ENCODE measurements around the gene INTS15. TPM values are rescaled to one million over a fixed set of nuclear protein-coding genes. Genes with fewer than 3 reads are reported as not detected.
A peak's percentile ranks its signal among the peaks of the same experiment; 100 is the strongest.

INTS15 gene
- total and polyA plus RNA-seq, 9 of the 15 experiments (the other 6 are each of a cell fraction or from before 2014, with no cell fraction given) = 0.52 to 28.9 (median 11.6) TPM

DNA sequence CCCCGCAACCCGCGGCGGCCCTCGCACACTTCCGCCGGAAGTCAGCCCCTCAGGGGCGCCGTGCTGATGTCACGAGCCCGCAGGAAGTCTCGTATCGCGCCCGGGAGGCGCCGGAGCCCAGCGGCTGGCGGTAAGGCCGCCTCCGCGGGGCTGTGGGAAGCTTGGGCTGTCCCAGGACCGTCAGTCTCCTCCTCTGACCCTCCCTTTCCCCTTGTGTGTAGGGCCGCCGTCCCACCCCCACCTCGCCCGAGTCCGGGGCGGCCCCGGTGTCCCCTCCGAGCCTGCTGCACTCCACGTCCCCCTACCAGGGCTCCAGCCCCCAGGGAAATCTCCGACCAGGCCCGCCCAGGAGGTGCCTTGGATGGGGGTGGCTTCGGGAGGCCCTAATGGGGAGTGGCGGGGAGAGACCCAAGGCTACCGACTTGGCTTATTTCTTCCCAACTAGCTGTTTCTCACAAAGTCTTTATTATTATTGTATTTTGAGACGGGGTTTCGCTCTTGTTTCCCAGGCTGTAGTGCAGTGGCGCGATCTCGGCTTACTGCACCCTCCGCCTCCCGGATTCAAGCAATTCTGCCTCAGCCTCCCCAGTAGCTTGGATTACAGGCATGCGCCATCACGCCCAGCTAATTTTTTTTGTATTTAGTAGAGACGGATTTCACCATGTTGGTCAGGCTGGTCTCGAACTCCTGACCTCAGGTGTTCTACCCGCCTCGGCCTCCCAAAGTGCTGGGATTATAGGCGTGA is 12.3 kb upstream of the INTS15 start, which contains the start of gene ZDHHC4 (continued):
- TF ChIP-seq RAD51 (IDR thresholded peaks at IDR 0.05; ENCODE audit: borderline replicate concordance, low read depth) (peak; percentile 40; the same call in 1 of the 2 replicates), CREM (IDR thresholded peaks at IDR 0.05; ENCODE audit: low read depth) (peak; percentile 95), CXXC5 (CRISPR knock-in tag; IDR thresholded peaks at IDR 0.05) (peak; percentile 94), NEUROD1 (IDR thresholded peaks at IDR 0.05; ENCODE audit: borderline replicate concordance, low read depth, low read length, partially characterized antibody) (peak; percentile 38), JUND (IDR thresholded peaks at IDR 0.05; ENCODE audit: borderline replicate concordance, low read depth, low read length) (peak; percentile 72), JUND (tag; IDR thresholded peaks at IDR 0.05; ENCODE audit: borderline replicate concordance, low read depth, low read length) (peak; percentile 11; the same call in 1 of the 3 replicates)
- TF ChIP-seq, protein P1, sequence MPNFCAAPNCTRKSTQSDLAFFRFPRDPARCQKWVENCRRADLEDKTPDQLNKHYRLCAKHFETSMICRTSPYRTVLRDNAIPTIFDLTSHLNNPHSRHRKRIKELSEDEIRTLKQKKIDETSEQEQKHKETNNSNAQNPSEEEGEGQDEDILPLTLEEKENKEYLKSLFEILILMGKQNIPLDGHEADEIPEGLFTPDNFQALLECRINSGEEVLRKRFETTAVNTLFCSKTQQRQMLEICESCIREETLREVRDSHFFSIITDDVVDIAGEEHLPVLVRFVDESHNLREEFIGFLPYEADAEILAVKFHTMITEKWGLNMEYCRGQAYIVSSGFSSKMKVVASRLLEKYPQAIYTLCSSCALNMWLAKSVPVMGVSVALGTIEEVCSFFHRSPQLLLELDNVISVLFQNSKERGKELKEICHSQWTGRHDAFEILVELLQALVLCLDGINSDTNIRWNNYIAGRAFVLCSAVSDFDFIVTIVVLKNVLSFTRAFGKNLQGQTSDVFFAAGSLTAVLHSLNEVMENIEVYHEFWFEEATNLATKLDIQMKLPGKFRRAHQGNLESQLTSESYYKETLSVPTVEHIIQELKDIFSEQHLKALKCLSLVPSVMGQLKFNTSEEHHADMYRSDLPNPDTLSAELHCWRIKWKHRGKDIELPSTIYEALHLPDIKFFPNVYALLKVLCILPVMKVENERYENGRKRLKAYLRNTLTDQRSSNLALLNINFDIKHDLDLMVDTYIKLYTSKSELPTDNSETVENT (CRISPR knock-in tag; IDR thresholded peaks at IDR 0.05) = peak; percentile 97
- TF ChIP-seq, protein P2, sequence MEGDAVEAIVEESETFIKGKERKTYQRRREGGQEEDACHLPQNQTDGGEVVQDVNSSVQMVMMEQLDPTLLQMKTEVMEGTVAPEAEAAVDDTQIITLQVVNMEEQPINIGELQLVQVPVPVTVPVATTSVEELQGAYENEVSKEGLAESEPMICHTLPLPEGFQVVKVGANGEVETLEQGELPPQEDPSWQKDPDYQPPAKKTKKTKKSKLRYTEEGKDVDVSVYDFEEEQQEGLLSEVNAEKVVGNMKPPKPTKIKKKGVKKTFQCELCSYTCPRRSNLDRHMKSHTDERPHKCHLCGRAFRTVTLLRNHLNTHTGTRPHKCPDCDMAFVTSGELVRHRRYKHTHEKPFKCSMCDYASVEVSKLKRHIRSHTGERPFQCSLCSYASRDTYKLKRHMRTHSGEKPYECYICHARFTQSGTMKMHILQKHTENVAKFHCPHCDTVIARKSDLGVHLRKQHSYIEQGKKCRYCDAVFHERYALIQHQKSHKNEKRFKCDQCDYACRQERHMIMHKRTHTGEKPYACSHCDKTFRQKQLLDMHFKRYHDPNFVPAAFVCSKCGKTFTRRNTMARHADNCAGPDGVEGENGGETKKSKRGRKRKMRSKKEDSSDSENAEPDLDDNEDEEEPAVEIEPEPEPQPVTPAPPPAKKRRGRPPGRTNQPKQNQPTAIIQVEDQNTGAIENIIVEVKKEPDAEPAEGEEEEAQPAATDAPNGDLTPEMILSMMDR (IDR thresholded peaks at IDR 0.05 in 2 of 3, conservative IDR thresholded peaks at IDR 0.05 in 1 of 3; ENCODE audit: insufficient read depth in 2 of 3, low read depth in 1 of 3, low read length in 3 of 3) = 0 out of 6 replicates have a peak, but pooled peaks of 1 of the 3 experiments have one; percentile 9
- TF ChIP-seq, protein P3, sequence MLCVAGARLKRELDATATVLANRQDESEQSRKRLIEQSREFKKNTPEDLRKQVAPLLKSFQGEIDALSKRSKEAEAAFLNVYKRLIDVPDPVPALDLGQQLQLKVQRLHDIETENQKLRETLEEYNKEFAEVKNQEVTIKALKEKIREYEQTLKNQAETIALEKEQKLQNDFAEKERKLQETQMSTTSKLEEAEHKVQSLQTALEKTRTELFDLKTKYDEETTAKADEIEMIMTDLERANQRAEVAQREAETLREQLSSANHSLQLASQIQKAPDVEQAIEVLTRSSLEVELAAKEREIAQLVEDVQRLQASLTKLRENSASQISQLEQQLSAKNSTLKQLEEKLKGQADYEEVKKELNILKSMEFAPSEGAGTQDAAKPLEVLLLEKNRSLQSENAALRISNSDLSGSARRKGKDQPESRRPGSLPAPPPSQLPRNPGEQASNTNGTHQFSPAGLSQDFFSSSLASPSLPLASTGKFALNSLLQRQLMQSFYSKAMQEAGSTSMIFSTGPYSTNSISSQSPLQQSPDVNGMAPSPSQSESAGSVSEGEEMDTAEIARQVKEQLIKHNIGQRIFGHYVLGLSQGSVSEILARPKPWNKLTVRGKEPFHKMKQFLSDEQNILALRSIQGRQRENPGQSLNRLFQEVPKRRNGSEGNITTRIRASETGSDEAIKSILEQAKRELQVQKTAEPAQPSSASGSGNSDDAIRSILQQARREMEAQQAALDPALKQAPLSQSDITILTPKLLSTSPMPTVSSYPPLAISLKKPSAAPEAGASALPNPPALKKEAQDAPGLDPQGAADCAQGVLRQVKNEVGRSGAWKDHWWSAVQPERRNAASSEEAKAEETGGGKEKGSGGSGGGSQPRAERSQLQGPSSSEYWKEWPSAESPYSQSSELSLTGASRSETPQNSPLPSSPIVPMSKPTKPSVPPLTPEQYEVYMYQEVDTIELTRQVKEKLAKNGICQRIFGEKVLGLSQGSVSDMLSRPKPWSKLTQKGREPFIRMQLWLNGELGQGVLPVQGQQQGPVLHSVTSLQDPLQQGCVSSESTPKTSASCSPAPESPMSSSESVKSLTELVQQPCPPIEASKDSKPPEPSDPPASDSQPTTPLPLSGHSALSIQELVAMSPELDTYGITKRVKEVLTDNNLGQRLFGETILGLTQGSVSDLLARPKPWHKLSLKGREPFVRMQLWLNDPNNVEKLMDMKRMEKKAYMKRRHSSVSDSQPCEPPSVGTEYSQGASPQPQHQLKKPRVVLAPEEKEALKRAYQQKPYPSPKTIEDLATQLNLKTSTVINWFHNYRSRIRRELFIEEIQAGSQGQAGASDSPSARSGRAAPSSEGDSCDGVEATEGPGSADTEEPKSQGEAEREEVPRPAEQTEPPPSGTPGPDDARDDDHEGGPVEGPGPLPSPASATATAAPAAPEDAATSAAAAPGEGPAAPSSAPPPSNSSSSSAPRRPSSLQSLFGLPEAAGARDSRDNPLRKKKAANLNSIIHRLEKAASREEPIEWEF (CRISPR knock-in tag; IDR thresholded peaks at IDR 0.05) = no peak
- TF ChIP-seq, protein P4, sequence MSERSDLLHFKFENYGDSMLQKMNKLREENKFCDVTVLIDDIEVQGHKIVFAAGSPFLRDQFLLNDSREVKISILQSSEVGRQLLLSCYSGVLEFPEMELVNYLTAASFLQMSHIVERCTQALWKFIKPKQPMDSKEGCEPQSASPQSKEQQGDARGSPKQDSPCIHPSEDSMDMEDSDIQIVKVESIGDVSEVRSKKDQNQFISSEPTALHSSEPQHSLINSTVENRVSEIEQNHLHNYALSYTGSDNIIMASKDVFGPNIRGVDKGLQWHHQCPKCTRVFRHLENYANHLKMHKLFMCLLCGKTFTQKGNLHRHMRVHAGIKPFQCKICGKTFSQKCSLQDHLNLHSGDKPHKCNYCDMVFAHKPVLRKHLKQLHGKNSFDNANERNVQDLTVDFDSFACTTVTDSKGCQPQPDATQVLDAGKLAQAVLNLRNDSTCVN (CRISPR knock-in tag; IDR thresholded peaks at IDR 0.05) = no peak
- TF ChIP-seq, protein P5, sequence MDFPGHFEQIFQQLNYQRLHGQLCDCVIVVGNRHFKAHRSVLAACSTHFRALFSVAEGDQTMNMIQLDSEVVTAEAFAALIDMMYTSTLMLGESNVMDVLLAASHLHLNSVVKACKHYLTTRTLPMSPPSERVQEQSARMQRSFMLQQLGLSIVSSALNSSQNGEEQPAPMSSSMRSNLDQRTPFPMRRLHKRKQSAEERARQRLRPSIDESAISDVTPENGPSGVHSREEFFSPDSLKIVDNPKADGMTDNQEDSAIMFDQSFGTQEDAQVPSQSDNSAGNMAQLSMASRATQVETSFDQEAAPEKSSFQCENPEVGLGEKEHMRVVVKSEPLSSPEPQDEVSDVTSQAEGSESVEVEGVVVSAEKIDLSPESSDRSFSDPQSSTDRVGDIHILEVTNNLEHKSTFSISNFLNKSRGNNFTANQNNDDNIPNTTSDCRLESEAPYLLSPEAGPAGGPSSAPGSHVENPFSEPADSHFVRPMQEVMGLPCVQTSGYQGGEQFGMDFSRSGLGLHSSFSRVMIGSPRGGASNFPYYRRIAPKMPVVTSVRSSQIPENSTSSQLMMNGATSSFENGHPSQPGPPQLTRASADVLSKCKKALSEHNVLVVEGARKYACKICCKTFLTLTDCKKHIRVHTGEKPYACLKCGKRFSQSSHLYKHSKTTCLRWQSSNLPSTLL (IDR thresholded peaks at IDR 0.05) = no peak

Measured in K562 (cell line).